MCF 10A (cell line): ENCODE data around the gene ISCU. TPM values are rescaled to one million over a fixed set of nuclear protein-coding genes. Genes with fewer than 3 reads are reported as not detected.

ENCODE experiments used
- Bru-seq: library from RNA; stranded (reverse); fragments of 400-500 nt; gene quantifications from one replicate; lab custom pipeline; 2021; lab: Mats Ljungman, UMichigan
- BruChase-seq, 2 experiments: library from RNA; stranded (reverse); fragments of 400-500 nt; gene quantifications; one replicate each; lab custom pipeline; 2021; lab: Mats Ljungman, UMichigan
- BruUV-seq: library from RNA; stranded (reverse); fragments of 400-500 nt; replicated peaks from 2 replicates; lab custom pipeline; 2021; lab: Mats Ljungman, UMichigan
- CTCF ChIA-PET: fragments of 300-600 bp; sonication (Branson Sonifier 250); formaldehyde crosslinking; extraction: SDS; loops from one replicate; lab custom pipeline; 2021; ENCODE audit warnings: antibody characterized with exemption, inconsistent platforms; lab: Yijun Ruan, JAX
- POLR2A ChIA-PET: fragments of 300-600, 350-650 bp; sonication (Branson Sonifier 250); formaldehyde crosslinking; extraction: SDS; loops from one replicate; lab custom pipeline; 2020; ENCODE audit warnings: antibody characterized with exemption, inconsistent platforms; lab: Yijun Ruan, JAX
- DNase-seq: peaks from one replicate; pipeline ENCODE4 v3.0.0-alpha.2; 2018; ENCODE audit not compliant: unreplicated experiment
- H3K27ac Mint-ChIP-seq: one replicate; pipeline ENCODE4 v1.8.0; 2022; ENCODE audit warnings: mild to moderate bottlenecking, low read depth, mixed read lengths; ENCODE audit not compliant: unreplicated experiment
- H3K27me3 Mint-ChIP-seq: one replicate; pipeline ENCODE4 v1.8.0; 2022; ENCODE audit warnings: mixed read lengths; ENCODE audit not compliant: insufficient read depth, unreplicated experiment
- H3K36me3 Mint-ChIP-seq: one replicate; pipeline ENCODE4 v1.8.0; 2022; ENCODE audit warnings: mild to moderate bottlenecking, moderate library complexity, mixed read lengths; ENCODE audit not compliant: insufficient read depth, unreplicated experiment
- H3K4me1 Mint-ChIP-seq: one replicate; pipeline ENCODE4 v1.8.0; 2022; ENCODE audit warnings: mixed read lengths; ENCODE audit not compliant: insufficient read depth, unreplicated experiment
- H3K4me3 Mint-ChIP-seq: one replicate; pipeline ENCODE4 v1.8.0; 2022; ENCODE audit warnings: mild to moderate bottlenecking, moderate library complexity, mixed read lengths; ENCODE audit not compliant: unreplicated experiment
- H3K9me3 Mint-ChIP-seq: one replicate; pipeline ENCODE4 v1.8.0; 2022; ENCODE audit warnings: mixed read lengths; ENCODE audit not compliant: unreplicated experiment
- intact Hi-C: fragments of 100-400 bp; cut with micrococcal nuclease; formaldehyde crosslinking; loops from 2 replicates; pipeline ENCODE4 v1.14.1; 2022
- long read RNA-seq: library from polyadenylated mRNA; stranded (forward); transcript quantifications from one replicate; pipeline ENCODE4 v2.0.0, GENCODE V29; 2022
- total RNA-seq: library from RNA; stranded (reverse); gene quantifications from 2 replicates; pipeline ENCODE4 v1.2.3, GENCODE V29; 2022
- TF ChIP-seq, protein P1 (sequence below): fragments of 200-600 bp; IDR thresholded peaks from one replicate; pipeline ENCODE4 v1.8.0; 2022; ENCODE audit warnings: antibody characterized with exemption, mild to moderate bottlenecking; ENCODE audit not compliant: unreplicated experiment

Gene ISCU
- total RNA-seq (115 and 125 TPM in 2 replicates), Bru-seq, nascent RNA (percentile 96 among the genes with signal in this experiment), BruChase-seq, experiment 1, labeled RNA remaining after a 6-hour chase (percentile 96 among the genes with signal in this experiment), BruChase-seq, experiment 2, labeled RNA remaining after a 2-hour chase (percentile 95 among the genes with signal in this experiment)
- long read RNA-seq, transcript ISCU-201 (5 exons, 994 nt): major isoform, 197 of 284 reads
- long read RNA-seq, transcript ISCU-202 (6 exons, 1,069 nt): minor isoform, 12 of 284 reads
- long read RNA-seq, partial matches to known transcripts: 67 of 284 reads
- long read RNA-seq, other reads (novel, unspliced or antisense): 7 of 284 reads

- Mint-ChIP-seq H3K4me3 (peak within 1 kb of the TSS; percentile 96), H3K27ac (peak within 1 kb of the TSS; percentile 99), H3K27me3 (no peaks in the 10 kb centered on the region), H3K36me3 (peaks cover 53% of the 10 kb centered on the region), H3K9me3 (no peaks in the 10 kb centered on the region), H3K4me1 (peaks cover 22% of the 10 kb centered on the region)
- intact Hi-C loops: loop anchor here (1.0 to 5.0 kb wide), 7 partner anchors 56 to 531 kb away; partner anchors contain the start of genes ALKBH2 and CORO1C
- POLR2A ChIA-PET: interaction anchor here (0.6 to 8.3 kb wide), 33 partner anchors 9 to 1020 kb away, joined by 3 to 105 read pairs (median 4); partner anchors contain the start of genes ALKBH2, CORO1C and SSH1
- DNase-seq: peak; percentile 98
- CTCF ChIA-PET: interaction anchor here (0.6 to 14.4 kb wide), 8 partner anchors 21 to 540 kb away, joined by 3 to 274 read pairs (median 4); no protein-coding TSS in a partner anchor
- TF ChIP-seq, protein P1, sequence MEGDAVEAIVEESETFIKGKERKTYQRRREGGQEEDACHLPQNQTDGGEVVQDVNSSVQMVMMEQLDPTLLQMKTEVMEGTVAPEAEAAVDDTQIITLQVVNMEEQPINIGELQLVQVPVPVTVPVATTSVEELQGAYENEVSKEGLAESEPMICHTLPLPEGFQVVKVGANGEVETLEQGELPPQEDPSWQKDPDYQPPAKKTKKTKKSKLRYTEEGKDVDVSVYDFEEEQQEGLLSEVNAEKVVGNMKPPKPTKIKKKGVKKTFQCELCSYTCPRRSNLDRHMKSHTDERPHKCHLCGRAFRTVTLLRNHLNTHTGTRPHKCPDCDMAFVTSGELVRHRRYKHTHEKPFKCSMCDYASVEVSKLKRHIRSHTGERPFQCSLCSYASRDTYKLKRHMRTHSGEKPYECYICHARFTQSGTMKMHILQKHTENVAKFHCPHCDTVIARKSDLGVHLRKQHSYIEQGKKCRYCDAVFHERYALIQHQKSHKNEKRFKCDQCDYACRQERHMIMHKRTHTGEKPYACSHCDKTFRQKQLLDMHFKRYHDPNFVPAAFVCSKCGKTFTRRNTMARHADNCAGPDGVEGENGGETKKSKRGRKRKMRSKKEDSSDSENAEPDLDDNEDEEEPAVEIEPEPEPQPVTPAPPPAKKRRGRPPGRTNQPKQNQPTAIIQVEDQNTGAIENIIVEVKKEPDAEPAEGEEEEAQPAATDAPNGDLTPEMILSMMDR: no peak
- no TSS peak for BruUV-seq
Measured at GRCh38 chr12:108562348-108563135, at the start of gene ISCU. Gene ISCU, plus strand, starts transcription at chr12:108562596. Its CDS starts 27 bp downstream, at chr12:108562623.

- TF ChIP-seq, protein P1: no peak
- CTCF ChIA-PET: interaction anchor here (0.6 to 3.0 kb wide), 9 partner anchors 24 to 756 kb away, joined by 3 to 51 read pairs (median 4); no protein-coding TSS in a partner anchor
- intact Hi-C loops: loop anchor here (5.0 to 10.0 kb wide), 4 partner anchors 177 to 830 kb away; partner anchors contain the start of genes CMKLR1 and PWP1
- no peaks in the 10 kb centered on the region for H3K27me3 Mint-ChIP-seq
- BruUV-seq: no TSS peak
- H3K27ac Mint-ChIP-seq: no peak overlapping the region
- no peak for DNase-seq
- H3K36me3 Mint-ChIP-seq: peaks cover 27% of the 10 kb centered on the region
- POLR2A ChIA-PET: interaction anchor here (0.5 to 1.1 kb wide), 3 partner anchors 41 to 754 kb away, joined by 3 read pairs; partner anchors contain the start of gene ISCU
- peak overlapping the region; percentile 90 for H3K4me3 Mint-ChIP-seq
- H3K9me3 Mint-ChIP-seq: no peaks in the 10 kb centered on the region
- peaks cover 22% of the 10 kb centered on the region for H3K4me1 Mint-ChIP-seq
Measured at GRCh38 chr12:108514468-108514972, 47.9 kb upstream of the ISCU start.

DNA sequence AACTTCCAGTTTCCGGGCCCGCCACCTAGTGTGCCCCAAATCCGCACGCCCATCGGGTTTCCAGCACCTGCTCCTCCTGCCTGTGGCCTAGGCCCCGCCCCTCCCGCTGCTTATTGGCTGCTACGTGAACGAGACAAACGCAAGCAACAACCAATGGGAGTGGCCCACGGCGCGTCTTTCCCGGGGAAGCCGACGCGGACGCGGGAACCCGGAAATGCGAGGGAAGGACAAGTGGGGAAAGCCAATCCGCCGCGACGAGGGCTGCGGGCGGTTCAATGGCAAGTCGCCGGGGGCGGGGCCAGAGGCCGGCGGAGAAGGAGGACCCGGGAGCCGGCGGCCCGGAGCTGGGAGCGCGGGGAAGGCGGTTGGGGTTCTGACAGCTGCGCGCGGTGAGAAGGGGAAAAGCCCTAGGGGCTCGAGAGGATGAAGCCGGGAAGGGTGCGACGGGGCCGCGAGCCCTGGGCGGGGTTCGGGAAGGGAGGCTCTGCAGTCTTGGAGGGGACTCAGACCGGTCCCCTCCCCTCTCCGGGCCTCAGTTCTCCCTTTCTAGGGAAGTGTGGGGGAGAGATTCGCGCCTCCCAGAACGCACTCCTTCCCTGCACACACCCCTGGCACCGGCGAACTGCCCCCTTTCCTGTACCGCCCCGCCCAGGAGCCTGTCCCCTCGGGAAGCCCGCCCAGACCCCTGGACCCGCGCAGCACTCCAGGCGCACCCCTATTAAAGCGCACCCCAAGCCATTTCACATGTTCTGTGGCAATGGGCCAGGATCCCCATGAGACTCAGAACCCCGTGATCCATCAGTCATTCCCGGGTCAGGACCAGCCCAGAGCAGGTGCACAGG lies 47.2 kb upstream of the ISCU start, which contains the start of gene FICD:
Gene FICD (plus strand): TSS at position 305 of the 842 bp plus-strand sequence. CDS start 1,696 bp downstream, outside the sequence.
- TSS peak; percentile 70 for BruUV-seq
- H3K4me1 Mint-ChIP-seq: peaks cover 22% of the 10 kb centered on the region
- peak within 1 kb of the TSS; percentile 90 for H3K4me3 Mint-ChIP-seq
- TF ChIP-seq, protein P1: no peak
- H3K9me3 Mint-ChIP-seq: no peaks in the 10 kb centered on the region
- peak; percentile 99 for DNase-seq
- POLR2A ChIA-PET: interaction anchor here (0.5 to 0.9 kb wide), 4 partner anchors 41 to 755 kb away, joined by 3 read pairs; partner anchors contain the start of gene ALKBH2
- peak within 1 kb of the TSS; percentile 57 for H3K27ac Mint-ChIP-seq
- no peaks in the 10 kb centered on the region for H3K27me3 Mint-ChIP-seq
- intact Hi-C loops: loop anchor here (5.0 to 10.0 kb wide), 5 partner anchors 102 to 830 kb away; partner anchors contain the start of genes CMKLR1 and PWP1
- peaks cover 34% of the 10 kb centered on the region for H3K36me3 Mint-ChIP-seq
- CTCF ChIA-PET: interaction anchor here (0.7 to 1.6 kb wide), 4 partner anchors 49 to 757 kb away, joined by 4 to 8 read pairs (median 5); no protein-coding TSS in a partner anchor
